Activated CD4-positive, alpha-beta T cell treated with anti-CD3 and anti-CD28 coated beads, Interleukin-2, amount 10 ng/mL, durations not matched to agents 24 days and 14 days (primary cell): Measurements from ENCODE around the gene ZNF239. TPM values are rescaled to one million over a fixed set of nuclear protein-coding genes. Genes with fewer than 3 reads are reported as not detected.
"Not testable (repeated sequence)": the region's sequence is repeated elsewhere in the genome, so short reads cannot be mapped to it uniquely, and the experiment has no call there.

Experiments used
- DNase-seq: peaks from one replicate; pipeline ENCODE4 v3.0.0; 2022
- H3K27ac Mint-ChIP-seq: one replicate; pipeline ENCODE4 v1.8.0; 2022; ENCODE audit warnings: mild to moderate bottlenecking, mixed read lengths
- H3K27me3 Mint-ChIP-seq: one replicate; pipeline ENCODE4 v1.8.0; 2022; ENCODE audit warnings: mixed read lengths
- H3K36me3 Mint-ChIP-seq: one replicate; pipeline ENCODE4 v1.8.0; 2022; ENCODE audit warnings: low read depth, mild to moderate bottlenecking, mixed read lengths
- H3K4me1 Mint-ChIP-seq: one replicate; pipeline ENCODE4 v1.8.0; 2021; ENCODE audit warnings: mixed read lengths
- H3K4me3 Mint-ChIP-seq: one replicate; pipeline ENCODE4 v1.8.0; 2022; ENCODE audit warnings: mild to moderate bottlenecking, moderate library complexity, mixed read lengths
- H3K9me3 Mint-ChIP-seq: one replicate; pipeline ENCODE4 v1.8.0; 2021; ENCODE audit warnings: mixed read lengths
- intact Hi-C: fragments of 100-400 bp; cut with micrococcal nuclease; formaldehyde crosslinking; loops from one replicate; pipeline ENCODE4 v1.15.1; 2023
- total RNA-seq: library from RNA; stranded (reverse); gene quantifications from 2 replicates; pipeline ENCODE4 v1.2.3, GENCODE V29; 2022

Gene ZNF239
- total RNA-seq: 2.5 TPM in 2 replicates

DNA sequence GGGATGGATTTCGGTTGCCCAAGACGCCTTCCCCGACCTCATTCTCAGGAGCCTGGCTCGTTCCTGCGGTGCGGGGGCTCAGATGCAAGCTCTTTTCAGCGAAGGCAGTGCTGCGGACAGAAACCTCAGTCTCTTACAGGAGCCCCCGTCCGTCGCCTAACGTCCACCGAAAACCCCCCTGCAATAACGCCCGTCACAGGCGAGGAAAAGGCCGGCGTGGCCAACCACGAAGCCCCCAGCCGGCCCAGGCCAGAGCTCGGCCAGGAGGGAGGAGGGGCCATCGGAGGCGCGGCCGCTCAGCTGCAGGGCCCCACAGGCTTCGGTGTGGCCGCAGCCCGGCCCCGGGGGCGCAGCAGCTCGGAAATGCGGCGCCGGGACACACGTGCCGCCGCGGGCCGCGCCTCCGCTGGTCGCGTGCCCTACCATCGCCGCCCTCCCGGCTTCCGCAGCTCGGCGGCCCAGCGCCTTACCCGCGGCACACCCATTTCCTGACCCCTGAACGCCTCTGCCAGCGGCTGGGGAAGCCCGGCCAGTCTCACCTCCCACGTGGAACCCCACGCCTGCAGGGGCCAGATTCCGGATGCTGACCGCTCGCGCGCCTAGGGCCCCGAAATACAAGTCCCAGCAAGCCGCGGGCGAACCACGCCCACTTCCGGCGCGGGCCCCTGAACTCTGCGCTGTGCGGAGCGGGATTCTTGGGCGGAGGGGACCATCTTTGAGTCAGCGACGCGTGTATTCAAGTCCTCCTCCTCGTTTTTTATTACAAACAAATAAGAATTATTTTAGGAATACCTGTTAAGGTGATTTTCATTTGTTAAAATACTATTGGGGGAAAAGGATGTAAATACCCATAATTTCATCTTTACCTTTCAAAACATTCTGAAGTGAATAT, at the start of gene ZNF239:
ZNF239 (minus strand) TSS at position 616 of the 892 bp plus-strand sequence. CDS start 16,537 bp downstream, outside the sequence.
- Mint-ChIP-seq H3K27me3 (no peaks in the 10 kb centered on the region), H3K4me1 (peaks cover 25% of the 10 kb centered on the region), H3K27ac (peak within 1 kb of the TSS; percentile 82), H3K36me3 (peaks cover 16% of the 10 kb centered on the region), H3K4me3 (peak within 1 kb of the TSS; percentile 80), H3K9me3 (peaks cover 34% of the 10 kb centered on the region)
- peak; percentile 91 for DNase-seq
- intact Hi-C loops: loop anchor here (1.0 kb wide), 1 partner anchor 21 kb away; no protein-coding TSS in a partner anchor

- Mint-ChIP-seq H3K27me3 (no peaks in the 10 kb centered on the region), H3K9me3 (peaks cover 22% of the 10 kb centered on the region), H3K4me1 (peaks cover 5% of the 10 kb centered on the region), H3K36me3 (peaks cover 10% of the 10 kb centered on the region), H3K4me3 (peak overlapping the region; percentile 42), H3K27ac (no peak overlapping the region)
- DNase-seq: no peak
- intact Hi-C loops: no loop called here
These were observed 48.9 kb upstream of the ZNF239 start for GRCh38 chr10:43623351-43623750.

GRCh38 chr10:43622038-43622437, 47.6 kb upstream of the ZNF239 start:
- Mint-ChIP-seq H3K9me3 (peaks cover 21% of the 10 kb centered on the region), H3K4me1 (peaks cover 5% of the 10 kb centered on the region), H3K27me3 (no peaks in the 10 kb centered on the region), H3K27ac (no peak overlapping the region), H3K36me3 (peaks cover 14% of the 10 kb centered on the region), H3K4me3 (no peak overlapping the region)
- no peak for DNase-seq
- intact Hi-C loops: no loop called here

- Mint-ChIP-seq H3K4me3 (no peak overlapping the region), H3K36me3 (peaks cover 37% of the 10 kb centered on the region), H3K27me3 (no peaks in the 10 kb centered on the region), H3K27ac (no peak overlapping the region), H3K4me1 (peaks cover 5% of the 10 kb centered on the region), H3K9me3 (peaks cover 33% of the 10 kb centered on the region)
- intact Hi-C loops: no loop called here
- DNase-seq: no peak
These were observed 45.0 kb upstream of the ZNF239 start for GRCh38 chr10:43619368-43619767.

- Mint-ChIP-seq H3K36me3 (peaks cover 54% of the 10 kb centered on the region), H3K27ac (no peak overlapping the region), H3K27me3 (no peaks in the 10 kb centered on the region), H3K9me3 (peaks cover 39% of the 10 kb centered on the region), H3K4me1 (no peaks in the 10 kb centered on the region), H3K4me3 (no peak overlapping the region)
- intact Hi-C loops: no loop called here
- DNase-seq: no peak
These were observed 42.4 kb upstream of the ZNF239 start for GRCh38 chr10:43616697-43617370.

DNA sequence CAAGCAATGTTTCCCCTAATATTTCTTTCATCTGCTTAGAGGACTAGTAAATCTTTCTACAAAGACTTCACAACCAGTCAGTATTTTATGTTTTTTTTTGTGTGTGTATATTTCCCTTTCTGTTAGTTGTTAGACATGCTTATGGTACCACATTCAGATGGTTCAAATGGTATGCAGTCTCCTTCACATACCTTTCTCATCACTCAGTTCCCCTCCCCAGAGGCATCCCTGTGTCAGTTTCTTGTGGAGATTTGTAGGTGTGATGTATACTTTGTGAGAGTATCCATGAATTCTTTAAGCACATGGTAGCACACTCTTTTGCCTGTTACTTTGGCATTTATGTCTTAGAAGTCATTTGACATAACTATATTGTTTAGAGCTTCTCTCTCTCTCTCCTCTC, 36.2 kb upstream of the ZNF239 start:
- no peak for DNase-seq
- Mint-ChIP-seq H3K4me1 (peaks cover 23% of the 10 kb centered on the region), H3K27me3 (no peaks in the 10 kb centered on the region), H3K4me3 (no peak overlapping the region), H3K36me3 (peaks cover 80% of the 10 kb centered on the region), H3K9me3 (peaks cover 40% of the 10 kb centered on the region), H3K27ac (no peak overlapping the region)
- intact Hi-C loops: no loop called here

DNA sequence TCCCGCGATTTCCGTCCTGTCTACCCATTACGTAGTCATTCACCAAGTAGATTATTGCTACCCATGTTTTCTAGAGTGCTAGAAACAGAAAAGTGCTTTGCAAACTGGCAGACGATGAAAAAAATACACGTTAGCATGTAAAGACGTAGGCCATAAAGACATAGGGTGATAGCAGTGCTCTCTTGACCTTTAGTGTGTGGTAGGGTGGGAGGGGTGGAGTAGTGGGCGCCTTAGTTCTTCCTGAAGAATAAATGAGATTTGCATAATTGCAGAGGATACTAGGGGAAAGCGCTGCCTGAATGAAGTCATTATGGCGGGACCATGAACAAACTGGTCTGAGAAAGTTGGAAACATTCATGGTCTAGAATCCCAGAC, 32.8 kb upstream of the ZNF239 start:
- Mint-ChIP-seq H3K27ac (peak overlapping the region; percentile 83), H3K4me3 (peak overlapping the region; percentile 85), H3K36me3 (peaks cover 51% of the 10 kb centered on the region), H3K4me1 (peaks cover 24% of the 10 kb centered on the region), H3K9me3 (peaks cover 26% of the 10 kb centered on the region), H3K27me3 (no peaks in the 10 kb centered on the region)
- intact Hi-C loops: loop anchor here (5.0 kb wide), 1 partner anchor 1055 kb away; no protein-coding TSS in a partner anchor
- DNase-seq: no peak

GRCh38 chr10:43606323-43607198, 32.1 kb upstream of the ZNF239 start, which contains the start of gene ZNF485:
ZNF485 (plus strand) TSS chr10:43606438; CDS start chr10:43607051, 613 bp downstream.
- H3K4me3 Mint-ChIP-seq: peak within 1 kb of the TSS; percentile 85
- H3K4me1 Mint-ChIP-seq: peaks cover 24% of the 10 kb centered on the region
- peaks cover 44% of the 10 kb centered on the region for H3K36me3 Mint-ChIP-seq
- intact Hi-C loops: loop anchor here (1.0 to 5.0 kb wide), 3 partner anchors 11 to 1054 kb away; partner anchors contain the start of gene ZNF32
- H3K27me3 Mint-ChIP-seq: no peaks in the 10 kb centered on the region
- DNase-seq: peak; percentile 87
- peaks cover 29% of the 10 kb centered on the region for H3K9me3 Mint-ChIP-seq
- peak within 1 kb of the TSS; percentile 83 for H3K27ac Mint-ChIP-seq

DNA sequence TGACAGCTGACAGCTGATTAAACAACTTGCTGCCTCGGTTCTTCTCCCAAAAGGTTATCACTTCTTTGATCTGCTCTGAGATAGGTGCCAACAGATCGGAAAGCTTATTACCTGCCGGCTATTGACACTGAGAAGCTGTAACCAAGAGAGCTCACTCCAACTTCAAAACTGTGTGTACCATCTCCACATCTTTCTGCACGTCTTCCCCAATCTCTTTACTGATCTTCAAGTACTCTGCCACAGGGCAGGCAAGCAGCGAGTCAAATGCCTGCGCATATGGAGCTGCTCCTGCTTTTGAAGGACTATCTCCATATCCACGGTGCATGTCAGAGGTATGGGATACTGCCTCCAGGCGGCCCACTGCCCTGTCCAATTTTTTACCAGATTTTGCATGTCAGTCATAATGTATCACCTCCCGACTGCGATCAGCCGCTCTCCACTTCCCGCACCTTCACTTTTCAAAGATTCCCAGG, 31.5 kb upstream of the ZNF239 start:
- H3K9me3 Mint-ChIP-seq: peaks cover 32% of the 10 kb centered on the region
- peaks cover 3% of the 10 kb centered on the region for H3K27me3 Mint-ChIP-seq
- peak overlapping the region; percentile 1 for H3K27ac Mint-ChIP-seq
- H3K36me3 Mint-ChIP-seq: peaks cover 42% of the 10 kb centered on the region
- H3K4me3 Mint-ChIP-seq: peak overlapping the region; percentile 85
- intact Hi-C loops: loop anchor here (1.0 to 5.0 kb wide), 3 partner anchors 11 to 1054 kb away; partner anchors contain the start of gene ZNF32
- peaks cover 24% of the 10 kb centered on the region for H3K4me1 Mint-ChIP-seq
- DNase-seq: no peak

DNA sequence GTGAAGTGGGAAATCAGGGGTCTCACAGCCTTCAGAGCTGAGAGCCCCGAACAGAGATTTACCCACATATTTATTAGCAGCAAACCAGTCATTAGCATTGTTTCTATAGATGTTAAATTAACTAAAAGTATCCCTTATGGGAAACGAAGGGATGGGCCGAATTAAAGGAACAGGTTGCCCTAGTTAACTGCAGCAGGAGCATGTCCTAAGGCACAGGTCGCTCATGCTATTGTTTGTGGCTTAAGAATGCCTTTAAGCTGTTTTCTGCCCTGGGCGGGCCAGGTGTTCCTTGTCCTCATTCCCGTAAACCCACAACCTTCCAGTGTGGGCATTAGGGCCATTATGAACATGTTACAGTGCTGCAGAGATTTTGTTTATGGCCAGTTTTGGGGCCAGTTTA, 27.2 kb upstream of the ZNF239 start:
- H3K4me3 Mint-ChIP-seq, H3K4me1 Mint-ChIP-seq, H3K27me3 Mint-ChIP-seq, H3K27ac Mint-ChIP-seq, H3K36me3 Mint-ChIP-seq, intact Hi-C loops, DNase-seq: not testable (repeated sequence)
- H3K9me3 Mint-ChIP-seq: peaks cover 17% of the 10 kb centered on the region

GRCh38 chr10:43599333-43599732, 24.9 kb upstream of the ZNF239 start:
- DNase-seq: no peak
- peaks cover 3% of the 10 kb centered on the region for H3K36me3 Mint-ChIP-seq
- peaks cover 4% of the 10 kb centered on the region for H3K27me3 Mint-ChIP-seq
- peaks cover 24% of the 10 kb centered on the region for H3K4me1 Mint-ChIP-seq
- H3K9me3 Mint-ChIP-seq: peaks cover 8% of the 10 kb centered on the region
- H3K27ac Mint-ChIP-seq: no peak overlapping the region
- no peak overlapping the region for H3K4me3 Mint-ChIP-seq
- intact Hi-C loops: loop anchor here (5.0 to 10.0 kb wide), 2 partner anchors 218 to 965 kb away; partner anchors contain the start of gene ZNF33B

DNA sequence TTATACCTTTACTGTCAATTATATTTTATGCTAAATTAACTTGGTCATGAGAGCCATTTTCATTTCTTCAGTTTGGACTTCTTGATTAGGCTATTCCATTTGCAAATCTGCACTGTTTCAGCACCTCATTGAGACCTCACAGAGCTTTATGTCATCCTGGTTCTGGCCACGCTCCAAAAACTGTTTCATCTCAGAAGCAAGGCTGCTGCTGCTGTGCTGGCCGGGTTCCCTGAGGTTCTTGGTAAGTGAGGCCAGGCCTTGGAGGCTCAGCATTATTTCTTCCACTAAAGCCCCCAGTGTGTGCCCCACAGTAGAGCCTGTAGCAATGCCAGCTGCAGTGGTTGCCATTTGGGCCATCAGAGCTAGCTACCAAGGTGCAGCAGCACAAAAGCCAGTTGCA, 24.0 kb upstream of the ZNF239 start:
- peaks cover 8% of the 10 kb centered on the region for H3K27me3 Mint-ChIP-seq
- DNase-seq: no peak
- no peak overlapping the region for H3K27ac Mint-ChIP-seq
- H3K4me3 Mint-ChIP-seq: no peak overlapping the region
- intact Hi-C loops: loop anchor here (5.0 to 10.0 kb wide), 2 partner anchors 219 to 964 kb away; partner anchors contain the start of gene ZNF33B
- peaks cover 3% of the 10 kb centered on the region for H3K36me3 Mint-ChIP-seq
- peaks cover 8% of the 10 kb centered on the region for H3K9me3 Mint-ChIP-seq
- H3K4me1 Mint-ChIP-seq: peaks cover 24% of the 10 kb centered on the region

DNA sequence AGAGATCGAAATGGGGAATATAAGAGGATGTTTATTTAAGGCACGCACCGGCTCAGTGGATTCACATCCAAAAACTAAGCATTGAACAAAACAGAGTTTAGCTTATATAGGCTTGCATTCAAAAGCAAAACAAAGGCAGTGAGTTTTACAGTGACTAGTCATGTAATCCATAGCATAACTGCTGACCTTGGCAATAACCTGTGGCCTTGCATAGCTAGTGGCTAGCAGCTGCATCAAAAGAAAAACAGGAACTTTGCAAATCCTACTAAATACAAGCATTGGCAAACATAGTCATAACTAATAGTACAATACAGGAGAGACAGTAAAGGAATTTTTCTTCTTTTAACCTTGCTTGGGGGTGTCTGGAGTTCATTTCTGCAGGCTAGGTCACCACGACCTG, 22.1 kb upstream of the ZNF239 start:
- DNase-seq: no peak
- intact Hi-C loops: loop anchor here (5.0 to 10.0 kb wide), 2 partner anchors 221 to 962 kb away; partner anchors contain the start of gene ZNF33B
- H3K27me3 Mint-ChIP-seq: peaks cover 11% of the 10 kb centered on the region
- peaks cover 24% of the 10 kb centered on the region for H3K4me1 Mint-ChIP-seq
- peaks cover 3% of the 10 kb centered on the region for H3K9me3 Mint-ChIP-seq
- H3K4me3 Mint-ChIP-seq: no peak overlapping the region
- peaks cover 3% of the 10 kb centered on the region for H3K36me3 Mint-ChIP-seq
- H3K27ac Mint-ChIP-seq: no peak overlapping the region
